Fibroblast of lung (primary cell): ENCODE results near the gene TRIAP1. TPM values are rescaled to one million over a fixed set of nuclear protein-coding genes. Genes with fewer than 3 reads are reported as not detected.
A peak's percentile ranks its signal among the peaks of the same experiment; 100 is the strongest.
"Not testable (repeated sequence)": the region's sequence is repeated elsewhere in the genome, so short reads cannot be mapped to it uniquely, and the experiment has no call there.

Experiments
- DNase-seq, 2 donors: peaks; one replicate each; pipeline versions ENCODE4 v3.0.0 to v3.0.0-alpha.2; 2010; ENCODE audit warnings: low read depth in 2 of 2
- H2AFZ ChIP-seq: 2 replicates; pipeline ENCODE4 v1.5.1; 2012; ENCODE audit warnings: low read length, control low read depth, inconsistent platforms
- H3K27ac ChIP-seq: 2 replicates; pipeline ENCODE4 v1.5.1; 2011; ENCODE audit warnings: low read length, control low read depth; ENCODE audit not compliant: insufficient read depth
- H3K27me3 ChIP-seq: 2 replicates; pipeline ENCODE4 v1.5.1; 2011; ENCODE audit warnings: mild to moderate bottlenecking, low read length; ENCODE audit not compliant: control insufficient read depth, insufficient read depth
- H3K36me3 ChIP-seq: 2 replicates; pipeline ENCODE4 v1.5.1; 2011; ENCODE audit warnings: low read length; ENCODE audit not compliant: control insufficient read depth, insufficient read depth
- H3K4me1 ChIP-seq: 2 replicates; pipeline ENCODE4 v1.5.1; 2011; ENCODE audit warnings: low read length; ENCODE audit not compliant: control insufficient read depth, insufficient read depth; ENCODE audit errors: extremely low read depth
- H3K4me2 ChIP-seq: 2 replicates; pipeline ENCODE4 v1.5.1; 2011; ENCODE audit warnings: low read length, control low read depth; ENCODE audit not compliant: insufficient read depth; ENCODE audit errors: extremely low read depth
- H3K4me3 ChIP-seq, 4 experiments: fragments of 200-600 bp in 1 of 4; sonication (generic) in 1 of 4; replicated peaks in 1 of 4; 2 replicates each; pipeline ENCODE4 v1.5.1; 2011 to 2016; ENCODE audit warnings: low read length in 4 of 4, low read depth in 3 of 4, mild to moderate bottlenecking in 3 of 4, control low read depth in 2 of 4, inconsistent platforms in 1 of 4, mixed read lengths in 1 of 4; ENCODE audit not compliant: insufficient read depth in 1 of 4; ENCODE audit errors: control extremely low read depth in 1 of 4
- H3K79me2 ChIP-seq: 2 replicates; pipeline ENCODE4 v1.5.1; 2012; ENCODE audit warnings: mild to moderate bottlenecking, low read length, inconsistent platforms; ENCODE audit not compliant: control insufficient read depth, insufficient read depth
- H3K9ac ChIP-seq: 2 replicates; pipeline ENCODE4 v1.5.1; 2011; ENCODE audit warnings: mild to moderate bottlenecking, low read length, control low read depth; ENCODE audit not compliant: insufficient read depth
- H3K9me3 ChIP-seq: 2 replicates; pipeline ENCODE4 v1.5.1; 2012; ENCODE audit warnings: low read depth, low read length; ENCODE audit not compliant: control insufficient read depth, insufficient read depth
- H4K20me1 ChIP-seq: 2 replicates; pipeline ENCODE4 v1.5.1; 2011; ENCODE audit warnings: low read length; ENCODE audit not compliant: control insufficient read depth, insufficient read depth; ENCODE audit errors: extremely low read depth
- CTCF ChIP-seq, 2 donors: IDR thresholded peaks in 1 of 2; conservative IDR thresholded peaks in 1 of 2; 1 replicate in 1 of 2; 2 replicates in 1 of 2; pipeline ENCODE4 v1.5.1; 2011 to 2012; ENCODE audit warnings: low read length in 2 of 2, control low read depth in 1 of 2, inconsistent platforms in 1 of 2, low read depth in 1 of 2, mild to moderate bottlenecking in 1 of 2
- EZH2 ChIP-seq: IDR thresholded peaks from 2 replicates; pipeline ENCODE4 v1.5.1; 2012; ENCODE audit warnings: low read length, control low read depth, mild to moderate bottlenecking; ENCODE audit errors: missing control alignments
- polyA plus RNA-seq, 2 donors: library from polyadenylated mRNA; depleted of rRNA in 1 of 2; stranded (reverse) in 1 of 2; unstranded in 1 of 2; fragments of >200 nt; gene quantifications; 2 replicates each; pipeline ENCODE4 v1.2.1, GENCODE V29; 2011 to 2012; ENCODE audit warnings: missing spikeins in 1 of 2
- total RNA-seq: library from RNA; depleted of rRNA; stranded (reverse); fragments of >200 nt; gene quantifications from 2 replicates; pipeline ENCODE4 v1.2.1, GENCODE V29; 2014

Gene TRIAP1
- total and polyA plus RNA-seq, 2 donors (not counting 1 experiment from before 2014, with no cell fraction given), result 29.6 to 52.7 TPM

- H3K4me3 ChIP-seq, result no peak overlapping the region
- H3K4me1 ChIP-seq, result peaks cover 3% of the 10 kb centered on the region
- H3K27me3 ChIP-seq, result no peaks in the 10 kb centered on the region
- DNase-seq, result no peak
- H3K9me3 ChIP-seq, result no peaks in the 10 kb centered on the region
- peaks cover 45% of the 10 kb centered on the region for H3K79me2 ChIP-seq
- H2AFZ ChIP-seq, result no peak overlapping the region
- no peak overlapping the region for H3K9ac ChIP-seq
- H3K27ac ChIP-seq, result no peak overlapping the region
- H3K4me2 ChIP-seq, result no peak overlapping the region
- no peaks in the 10 kb centered on the region for H4K20me1 ChIP-seq
- no peak for TF ChIP-seq CTCF (conservative IDR thresholded peaks at IDR 0.05 in 1 of 2, IDR thresholded peaks at IDR 0.05 in 1 of 2; ENCODE audit: low read depth in 1 of 2, low read length in 2 of 2)
- TF ChIP-seq EZH2, result no peak
- H3K36me3 ChIP-seq, result peaks cover 5% of the 10 kb centered on the region
Observed at GRCh38 chr12:120447992-120448391, 1.8 kb upstream of the TRIAP1 start.

GRCh38 chr12:120446844-120447178, 627 bp upstream of the TRIAP1 start:
- not testable (repeated sequence) for H3K36me3 ChIP-seq, H3K27me3 ChIP-seq, H4K20me1 ChIP-seq, DNase-seq, H3K4me1 ChIP-seq, H3K9me3 ChIP-seq
- Histone ChIP-seq H3K9ac (peak overlapping the region; percentile 93), H3K4me2 (peak overlapping the region; percentile 94), H3K4me3 (peak overlapping the region; percentile 81 to 100 (median 94)), H2AFZ (peak overlapping the region; percentile 95), H3K79me2 (peaks cover 45% of the 10 kb centered on the region), H3K27ac (peak overlapping the region; percentile 93)

- DNase-seq, result no peak
- Histone ChIP-seq H3K9ac (no peak overlapping the region), H3K36me3 (peaks cover 4% of the 10 kb centered on the region), H3K79me2 (peaks cover 49% of the 10 kb centered on the region), H3K4me2 (peak overlapping the region; percentile 76), H3K4me1 (peaks cover 3% of the 10 kb centered on the region), H3K9me3 (no peaks in the 10 kb centered on the region), H2AFZ (no peak overlapping the region), H3K27ac (no peak overlapping the region), H4K20me1 (no peaks in the 10 kb centered on the region), H3K27me3 (no peaks in the 10 kb centered on the region), H3K4me3 (peak overlapping the region in 2 of 4 experiments; percentile 90 to 100)
- TF ChIP-seq CTCF (conservative IDR thresholded peaks at IDR 0.05 in 1 of 2, IDR thresholded peaks at IDR 0.05 in 1 of 2; ENCODE audit: low read depth in 1 of 2, low read length in 2 of 2) (no peak), EZH2 (no peak)
Observed at GRCh38 chr12:120444676-120445075, 1.5 kb downstream of the TRIAP1 start.
